GM12878 (cell line): ENCODE results near the gene CTNNA2.

Experiments used
- EP300 ChIP-seq, 2 experiments: fragments of 150-350 bp in 1 of 2; IDR thresholded peaks; 2 replicates each; pipeline ENCODE4 v1.6.1; 2011 to 2012; ENCODE audit warnings: low read depth in 2 of 2, low read length in 2 of 2, borderline replicate concordance in 1 of 2, improper control_type of control experiment in 1 of 2, inconsistent platforms in 1 of 2; ENCODE audit not compliant: control insufficient read depth in 1 of 2
- MXI1 ChIP-seq: fragments of 150-350 bp; IDR thresholded peaks from 2 replicates; pipeline ENCODE4 v1.6.1; 2011; ENCODE audit warnings: low read depth, mild to moderate bottlenecking, inconsistent platforms, low read length, improper control_type of control experiment
- MYC ChIP-seq: IDR thresholded peaks from 2 replicates; pipeline ENCODE4 v1.6.1; 2011; ENCODE audit warnings: mild to moderate bottlenecking, low read length, moderate library complexity, inconsistent platforms; ENCODE audit not compliant: insufficient read depth, insufficient replicate concordance, insufficient read length, severe bottlenecking
- POLR2A ChIP-seq: IDR thresholded peaks from 2 replicates; pipeline ENCODE4 v1.6.1; 2011; ENCODE audit warnings: low read depth, mild to moderate bottlenecking, low read length
- SMC3 ChIP-seq: IDR thresholded peaks from 2 replicates; pipeline ENCODE4 v1.6.1; 2011; ENCODE audit warnings: low read length, improper control_type of control experiment, borderline replicate concordance
- YY1 ChIP-seq: IDR thresholded peaks from 2 replicates; pipeline ENCODE4 v1.6.1; 2011; ENCODE audit warnings: low read depth, mild to moderate bottlenecking, low read length
- TF ChIP-seq, protein P1 (sequence below): IDR thresholded peaks from 2 replicates; pipeline ENCODE4 v1.6.1; 2011; ENCODE audit warnings: borderline replicate concordance, low read depth, mild to moderate bottlenecking, moderate library complexity, mixed read lengths, low read length; ENCODE audit not compliant: insufficient read depth; ENCODE audit errors: extremely low read length
- TF ChIP-seq, protein P2 (sequence below): fragments of 450-650 bp; IDR thresholded peaks from 2 replicates; pipeline ENCODE4 v1.6.1; 2017; ENCODE audit warnings: antibody characterized with exemption, mild to moderate bottlenecking, moderate library complexity
- TF ChIP-seq, protein P3 (sequence below), 3 experiments: IDR thresholded peaks in 2 of 3; conservative IDR thresholded peaks in 1 of 3; 2 replicates each; pipeline ENCODE4 v1.5.1; 2011; ENCODE audit warnings: low read depth in 3 of 3, low read length in 3 of 3, mild to moderate bottlenecking in 3 of 3, control low read depth in 2 of 3, moderate library complexity in 2 of 3, inconsistent platforms in 1 of 3, mixed read lengths in 1 of 3; ENCODE audit not compliant: control insufficient read depth in 2 of 3, insufficient read depth in 1 of 3; ENCODE audit errors: extremely low read depth in 1 of 3

DNA sequence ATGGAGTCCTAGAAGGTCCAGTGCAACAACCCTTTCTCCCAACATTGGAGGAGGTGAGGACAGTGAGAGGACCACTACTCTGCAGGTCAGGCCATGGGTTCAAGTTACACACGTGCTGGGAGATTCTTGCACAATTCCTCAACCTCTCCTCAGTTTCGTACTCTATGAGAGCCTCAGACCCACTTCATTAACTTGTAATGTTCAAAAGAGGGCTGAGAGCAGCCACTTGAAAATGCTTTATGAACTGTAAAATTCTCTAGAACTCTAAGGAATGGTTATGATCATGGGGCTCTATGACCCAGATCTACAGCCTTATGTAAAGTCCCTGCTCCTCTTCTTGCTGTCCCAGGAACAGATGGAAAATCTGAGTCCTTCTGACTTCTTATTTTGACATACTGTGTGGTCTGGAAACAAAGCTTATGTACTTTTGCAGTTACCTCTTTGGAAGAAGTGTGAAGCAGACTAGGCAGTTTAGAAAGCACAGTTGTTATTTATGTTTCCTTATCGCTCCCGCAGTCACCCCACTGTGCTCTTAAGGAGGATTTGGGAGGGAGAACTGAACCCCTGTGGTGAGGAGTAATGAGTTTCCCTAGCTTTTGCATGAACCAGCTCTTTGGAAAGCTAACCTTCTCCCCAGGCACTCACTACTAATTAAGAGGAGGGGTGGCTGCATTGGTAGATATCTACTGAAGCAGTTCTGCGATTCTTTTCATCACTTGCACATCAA is 495.1 kb downstream of the CTNNA2 start:
- TF ChIP-seq, protein P1, sequence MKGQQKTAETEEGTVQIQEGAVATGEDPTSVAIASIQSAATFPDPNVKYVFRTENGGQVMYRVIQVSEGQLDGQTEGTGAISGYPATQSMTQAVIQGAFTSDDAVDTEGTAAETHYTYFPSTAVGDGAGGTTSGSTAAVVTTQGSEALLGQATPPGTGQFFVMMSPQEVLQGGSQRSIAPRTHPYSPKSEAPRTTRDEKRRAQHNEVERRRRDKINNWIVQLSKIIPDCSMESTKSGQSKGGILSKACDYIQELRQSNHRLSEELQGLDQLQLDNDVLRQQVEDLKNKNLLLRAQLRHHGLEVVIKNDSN = no peak
- TF ChIP-seq YY1 (no peak), MYC (no peak), POLR2A (no peak), SMC3 (no peak), EP300 (IDR thresholded peaks at IDR 0.05; ENCODE audit: borderline replicate concordance in 1 of 2, control insufficient read depth in 1 of 2, low read depth in 2 of 2, low read length in 2 of 2) (no peak), MXI1 (no peak)
- TF ChIP-seq, protein P2, sequence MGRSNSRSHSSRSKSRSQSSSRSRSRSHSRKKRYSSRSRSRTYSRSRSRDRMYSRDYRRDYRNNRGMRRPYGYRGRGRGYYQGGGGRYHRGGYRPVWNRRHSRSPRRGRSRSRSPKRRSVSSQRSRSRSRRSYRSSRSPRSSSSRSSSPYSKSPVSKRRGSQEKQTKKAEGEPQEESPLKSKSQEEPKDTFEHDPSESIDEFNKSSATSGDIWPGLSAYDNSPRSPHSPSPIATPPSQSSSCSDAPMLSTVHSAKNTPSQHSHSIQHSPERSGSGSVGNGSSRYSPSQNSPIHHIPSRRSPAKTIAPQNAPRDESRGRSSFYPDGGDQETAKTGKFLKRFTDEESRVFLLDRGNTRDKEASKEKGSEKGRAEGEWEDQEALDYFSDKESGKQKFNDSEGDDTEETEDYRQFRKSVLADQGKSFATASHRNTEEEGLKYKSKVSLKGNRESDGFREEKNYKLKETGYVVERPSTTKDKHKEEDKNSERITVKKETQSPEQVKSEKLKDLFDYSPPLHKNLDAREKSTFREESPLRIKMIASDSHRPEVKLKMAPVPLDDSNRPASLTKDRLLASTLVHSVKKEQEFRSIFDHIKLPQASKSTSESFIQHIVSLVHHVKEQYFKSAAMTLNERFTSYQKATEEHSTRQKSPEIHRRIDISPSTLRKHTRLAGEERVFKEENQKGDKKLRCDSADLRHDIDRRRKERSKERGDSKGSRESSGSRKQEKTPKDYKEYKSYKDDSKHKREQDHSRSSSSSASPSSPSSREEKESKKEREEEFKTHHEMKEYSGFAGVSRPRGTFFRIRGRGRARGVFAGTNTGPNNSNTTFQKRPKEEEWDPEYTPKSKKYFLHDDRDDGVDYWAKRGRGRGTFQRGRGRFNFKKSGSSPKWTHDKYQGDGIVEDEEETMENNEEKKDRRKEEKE = no peak
- TF ChIP-seq, protein P3, sequence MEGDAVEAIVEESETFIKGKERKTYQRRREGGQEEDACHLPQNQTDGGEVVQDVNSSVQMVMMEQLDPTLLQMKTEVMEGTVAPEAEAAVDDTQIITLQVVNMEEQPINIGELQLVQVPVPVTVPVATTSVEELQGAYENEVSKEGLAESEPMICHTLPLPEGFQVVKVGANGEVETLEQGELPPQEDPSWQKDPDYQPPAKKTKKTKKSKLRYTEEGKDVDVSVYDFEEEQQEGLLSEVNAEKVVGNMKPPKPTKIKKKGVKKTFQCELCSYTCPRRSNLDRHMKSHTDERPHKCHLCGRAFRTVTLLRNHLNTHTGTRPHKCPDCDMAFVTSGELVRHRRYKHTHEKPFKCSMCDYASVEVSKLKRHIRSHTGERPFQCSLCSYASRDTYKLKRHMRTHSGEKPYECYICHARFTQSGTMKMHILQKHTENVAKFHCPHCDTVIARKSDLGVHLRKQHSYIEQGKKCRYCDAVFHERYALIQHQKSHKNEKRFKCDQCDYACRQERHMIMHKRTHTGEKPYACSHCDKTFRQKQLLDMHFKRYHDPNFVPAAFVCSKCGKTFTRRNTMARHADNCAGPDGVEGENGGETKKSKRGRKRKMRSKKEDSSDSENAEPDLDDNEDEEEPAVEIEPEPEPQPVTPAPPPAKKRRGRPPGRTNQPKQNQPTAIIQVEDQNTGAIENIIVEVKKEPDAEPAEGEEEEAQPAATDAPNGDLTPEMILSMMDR (IDR thresholded peaks at IDR 0.05 in 2 of 3, conservative IDR thresholded peaks at IDR 0.05 in 1 of 3; ENCODE audit: control insufficient read depth in 2 of 3, extremely low read depth in 1 of 3, insufficient read depth in 1 of 3, low read depth in 3 of 3, low read length in 3 of 3) = no peak
